ENCODE measurements around the gene CCDC149. TPM values are rescaled to one million over a fixed set of nuclear protein-coding genes. Genes with fewer than 3 reads are reported as not detected.

Gene CCDC149
- total RNA-seq, 2 experiments from 2014 or later: 0.25 to 0.69 TPM

GRCh38 chr4:24853142-24853541 is 59.7 kb downstream of the CCDC149 start:
- peaks cover 4% of the 10 kb centered on the region for H3K27me3 Mint-ChIP-seq
- no peaks in the 10 kb centered on the region for H3K4me1 Mint-ChIP-seq (ENCODE audit: low read depth)
- TF ChIP-seq CTCF (IDR thresholded peaks at IDR 0.05): no peak
- no peaks in the 10 kb centered on the region for H3K9me3 ChIP-seq (ENCODE audit: control insufficient read depth in 1 of 2, insufficient read depth in 1 of 2, low read length in 2 of 2)
- no peak overlapping the region for H3K27ac ChIP-seq (ENCODE audit: low read depth in 1 of 2, low read length in 2 of 2)
- ATAC-seq (ENCODE audit: poor library complexity) (no peak), DNase-seq (no peak)
- no peaks in the 10 kb centered on the region for H3K9me3 Mint-ChIP-seq
- H3K36me3 Mint-ChIP-seq (ENCODE audit: low read depth): no peaks in the 10 kb centered on the region
- H3K27ac Mint-ChIP-seq: no peak overlapping the region
- no peaks in the 10 kb centered on the region for H3K27me3 ChIP-seq (ENCODE audit: control insufficient read depth in 1 of 2, insufficient read depth in 2 of 2, low read length in 2 of 2)
- H3K4me3 ChIP-seq (ENCODE audit: low read length): no peak overlapping the region
- CTCF ChIA-PET: no interaction called here
- intact Hi-C loops (cut with DNase I, micrococcal nuclease): no loop called here
- H3K4me1 ChIP-seq (ENCODE audit: insufficient read depth, low read length): no peaks in the 10 kb centered on the region
- no peaks in the 10 kb centered on the region for H3K36me3 ChIP-seq (ENCODE audit: insufficient read depth, low read length)
- POLR2A ChIA-PET: no interaction called here
- no peak overlapping the region for H3K4me3 Mint-ChIP-seq

GRCh38 chr4:24850674-24851073 is 62.2 kb downstream of the CCDC149 start:
- Mint-ChIP-seq H3K27me3 (peaks cover 4% of the 10 kb centered on the region), H3K9me3 (no peaks in the 10 kb centered on the region), H3K4me1 (ENCODE audit: low read depth) (no peaks in the 10 kb centered on the region), H3K36me3 (ENCODE audit: low read depth) (no peaks in the 10 kb centered on the region), H3K27ac (no peak overlapping the region), H3K4me3 (no peak overlapping the region)
- H3K27me3 ChIP-seq (ENCODE audit: control insufficient read depth in 1 of 2, insufficient read depth in 2 of 2, low read length in 2 of 2): no peaks in the 10 kb centered on the region
- no peak overlapping the region for H3K27ac ChIP-seq (ENCODE audit: low read depth in 1 of 2, low read length in 2 of 2)
- H3K9me3 ChIP-seq (ENCODE audit: control insufficient read depth in 1 of 2, insufficient read depth in 1 of 2, low read length in 2 of 2): no peaks in the 10 kb centered on the region
- ChIA-PET POLR2A (no interaction called here), CTCF (no interaction called here)
- no peak for DNase-seq
- H3K4me3 ChIP-seq (ENCODE audit: low read length): no peak overlapping the region
- H3K36me3 ChIP-seq (ENCODE audit: insufficient read depth, low read length): no peaks in the 10 kb centered on the region
- no peaks in the 10 kb centered on the region for H3K4me1 ChIP-seq (ENCODE audit: insufficient read depth, low read length)
- intact Hi-C loops (cut with DNase I, micrococcal nuclease): no loop called here
- TF ChIP-seq CTCF (IDR thresholded peaks at IDR 0.05): no peak
- ATAC-seq (ENCODE audit: poor library complexity): no peak

GRCh38 chr4:24849756-24850155 is 63.1 kb downstream of the CCDC149 start:
- DNase-seq (no peak), ATAC-seq (ENCODE audit: poor library complexity) (no peak)
- intact Hi-C loops (cut with DNase I, micrococcal nuclease): no loop called here
- H3K36me3 ChIP-seq (ENCODE audit: insufficient read depth, low read length): no peaks in the 10 kb centered on the region
- CTCF ChIA-PET: no interaction called here
- Mint-ChIP-seq H3K36me3 (ENCODE audit: low read depth) (no peaks in the 10 kb centered on the region), H3K4me3 (no peak overlapping the region), H3K9me3 (no peaks in the 10 kb centered on the region), H3K27ac (no peak overlapping the region), H3K27me3 (peaks cover 4% of the 10 kb centered on the region), H3K4me1 (ENCODE audit: low read depth) (no peaks in the 10 kb centered on the region)
- POLR2A ChIA-PET: no interaction called here
- no peak overlapping the region for H3K4me3 ChIP-seq (ENCODE audit: low read length)
- no peaks in the 10 kb centered on the region for H3K27me3 ChIP-seq (ENCODE audit: control insufficient read depth in 1 of 2, insufficient read depth in 2 of 2, low read length in 2 of 2)
- no peak overlapping the region for H3K27ac ChIP-seq (ENCODE audit: low read depth in 1 of 2, low read length in 2 of 2)
- no peaks in the 10 kb centered on the region for H3K9me3 ChIP-seq (ENCODE audit: control insufficient read depth in 1 of 2, insufficient read depth in 1 of 2, low read length in 2 of 2)
- H3K4me1 ChIP-seq (ENCODE audit: insufficient read depth, low read length): no peaks in the 10 kb centered on the region
- TF ChIP-seq CTCF (IDR thresholded peaks at IDR 0.05): no peak

Measured in CD4-positive, alpha-beta T cell (primary cell).